ENCODE data around the gene PCDHGA6. TPM values are rescaled to one million over a fixed set of nuclear protein-coding genes. Genes with fewer than 3 reads are reported as not detected.
"Not testable (repeated sequence)": the region's sequence is repeated elsewhere in the genome, so short reads cannot be mapped to it uniquely, and the experiment has no call there.

PCDHGA6 gene
- total RNA-seq, 4 donors from 2014 or later: 5.6 to 7.3 (median 5.8) TPM

GRCh38 chr5:141383345-141383744 is 9.7 kb downstream of the PCDHGA6 start:
- DNase-seq: no peak
- H3K4me1 ChIP-seq: no peaks in the 10 kb centered on the region
- no peaks in the 10 kb centered on the region for H3K36me3 ChIP-seq
- H3K27me3 ChIP-seq: no peaks in the 10 kb centered on the region
- 30 to 39% methylated on average over 21 of the region's 21 CpGs for WGBS, 2 donors
- no peaks in the 10 kb centered on the region for H3K9me3 ChIP-seq
- intact Hi-C loops (cut with DNase I): no loop called here
- no peak for TF ChIP-seq CTCF (IDR thresholded peaks at IDR 0.05)
- TF ChIP-seq POLR2A (IDR thresholded peaks at IDR 0.05): no peak
- H3K4me3 ChIP-seq (replicated peaks in 1 of 3): no peak overlapping the region
- no peak overlapping the region for H3K27ac ChIP-seq

- Histone ChIP-seq H3K27me3 (no peaks in the 10 kb centered on the region), H3K4me3 (replicated peaks in 1 of 3) (no peak overlapping the region), H3K36me3 (no peaks in the 10 kb centered on the region), H3K9me3 (no peaks in the 10 kb centered on the region), H3K27ac (no peak overlapping the region), H3K4me1 (no peaks in the 10 kb centered on the region)
- TF ChIP-seq CTCF (IDR thresholded peaks at IDR 0.05) (no peak), POLR2A (IDR thresholded peaks at IDR 0.05) (no peak)
- intact Hi-C loops (cut with DNase I): no loop called here
- WGBS, 2 donors: 36 to 47% methylated on average over 26 to 39 of the region's 43 CpGs
- DNase-seq: no peak
Observed at GRCh38 chr5:141384471-141385267, 11.0 kb downstream of the PCDHGA6 start.

GRCh38 chr5:141387557-141388311 is 14.0 kb downstream of the PCDHGA6 start, which contains the start of gene PCDHGB4:
Gene PCDHGB4, plus strand, starts transcription at chr5:141387698. Its CDS starts 187 bp downstream, at chr5:141387885.
- H3K4me3 ChIP-seq (replicated peaks in 1 of 3); H3K36me3 ChIP-seq; H3K9me3 ChIP-seq; H3K27ac ChIP-seq; intact Hi-C loops (cut with DNase I); H3K4me1 ChIP-seq; H3K27me3 ChIP-seq: not testable (repeated sequence)
- peak; percentile 51 to 54 for DNase-seq
- WGBS, 2 donors: 9 to 10% methylated on average over 19 to 21 of the region's 40 CpGs
- TF ChIP-seq CTCF (IDR thresholded peaks at IDR 0.05): peak in 4 of 6 experiments; percentile 41 to 58 (median 47)

DNA sequence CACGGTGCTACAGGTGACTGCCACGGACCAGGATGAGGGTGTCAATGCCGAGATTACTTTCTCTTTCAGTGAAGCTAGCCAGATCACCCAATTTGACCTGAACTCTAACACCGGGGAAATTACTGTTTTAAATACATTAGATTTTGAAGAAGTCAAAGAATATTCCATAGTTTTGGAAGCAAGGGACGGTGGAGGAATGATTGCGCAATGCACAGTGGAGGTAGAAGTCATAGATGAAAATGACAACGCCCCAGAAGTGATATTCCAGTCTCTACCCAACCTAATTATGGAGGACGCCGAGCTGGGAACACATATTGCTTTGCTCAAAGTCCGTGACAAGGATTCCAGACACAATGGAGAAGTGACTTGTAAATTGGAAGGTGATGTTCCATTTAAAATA is 15.0 kb downstream of the PCDHGA6 start:
- H3K9me3 ChIP-seq: no peaks in the 10 kb centered on the region
- 47 to 56% methylated on average over 10 of the region's 10 CpGs for WGBS, 2 donors

More for the DNA sequence above, 15.0 kb downstream of the PCDHGA6 start:
- Histone ChIP-seq H3K4me3 (replicated peaks in 1 of 3) (no peak overlapping the region), H3K27ac (no peak overlapping the region), H3K36me3 (no peaks in the 10 kb centered on the region), H3K27me3 (no peaks in the 10 kb centered on the region), H3K4me1 (no peaks in the 10 kb centered on the region)
- DNase-seq: no peak
- TF ChIP-seq POLR2A (IDR thresholded peaks at IDR 0.05): no peak
- no peak for TF ChIP-seq CTCF (IDR thresholded peaks at IDR 0.05)
- intact Hi-C loops (cut with DNase I): no loop called here

Data from thyroid gland (tissue), 4 donors.